Esophagus muscularis mucosa (tissue), 3 donors: ENCODE results near the gene PAX4.

Source experiments
- CTCF ChIP-seq, 3 experiments: fragments of 200-600 bp in 2 of 3; fragments of 450-650 bp in 1 of 3; sonication (generic) in 2 of 3; IDR thresholded peaks; one replicate each; pipeline ENCODE4 v1.5.1; 2017 to 2019; ENCODE audit warnings: antibody characterized with exemption in 3 of 3, mild to moderate bottlenecking in 2 of 3, moderate library complexity in 1 of 3
- POLR2A ChIP-seq: fragments of 450-650 bp; IDR thresholded peaks from one replicate; pipeline ENCODE4 v1.6.1; 2017; ENCODE audit warnings: antibody characterized with exemption, moderate library complexity, mild to moderate bottlenecking, low read depth
- POLR2AphosphoS5 ChIP-seq, 2 donors: sonication (generic); formaldehyde crosslinking; IDR thresholded peaks; one replicate each; pipeline ENCODE4 v1.6.1; 2017; ENCODE audit warnings: antibody characterized with exemption in 2 of 2

- TF ChIP-seq POLR2AphosphoS5 (IDR thresholded peaks at IDR 0.05), result no peak
- TF ChIP-seq CTCF (IDR thresholded peaks at IDR 0.05), result no peak
- no peak for TF ChIP-seq POLR2A
Observed at GRCh38 chr7:127628445-127628844, 10.5 kb upstream of the PAX4 start.
